Caki2 (cell line): ENCODE measurements around the gene KAT6B. TPM values are rescaled to one million over a fixed set of nuclear protein-coding genes. Genes with fewer than 3 reads are reported as not detected.
"Not testable (repeated sequence)": the region's sequence is repeated elsewhere in the genome, so short reads cannot be mapped to it uniquely, and the experiment has no call there.

Experiments
- DNase-seq: peaks from one replicate; pipeline ENCODE4 v3.0.0-alpha.2; 2015; ENCODE audit warnings: low read depth
- in situ Hi-C: cut with HindIII; loops from 2 replicates; pipeline ENCODE4 v1.10.0; 2016; ENCODE audit warnings: low sequenced_read_pairs, low pct_unique_long_range_greater_than_20kb, mixed read lengths
- total RNA-seq: library from RNA; depleted of rRNA; stranded (reverse); fragments of >200 nt; shearing (Covaris generic); gene quantifications from 2 replicates; pipeline ENCODE4 v1.2.3, GENCODE V29; 2014; ENCODE audit warnings: low replicate concordance

Gene KAT6B
- total RNA-seq, 1 experiment from 2014 or later, result 7.9 TPM

DNA sequence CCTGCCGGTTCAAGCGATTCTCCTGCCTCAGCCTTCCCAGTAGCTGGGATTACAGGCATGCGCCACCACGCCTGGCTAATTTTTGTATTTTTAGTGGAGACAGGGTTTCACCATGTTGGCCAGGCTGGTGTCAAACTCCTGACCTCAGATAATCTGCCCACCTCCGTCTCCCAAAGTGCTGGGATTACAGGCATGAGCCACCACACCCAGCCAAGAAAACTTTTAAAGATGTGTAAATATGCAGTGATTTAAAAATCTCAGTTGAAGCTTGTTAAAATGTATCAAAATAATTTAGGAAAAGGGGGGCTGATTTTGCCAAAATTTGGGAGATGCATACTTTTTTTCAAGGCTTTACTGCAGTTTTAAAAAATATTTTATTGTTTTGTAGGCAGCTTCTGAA lies 50.7 kb downstream of the KAT6B start:
- in situ Hi-C loops, DNase-seq: not testable (repeated sequence)

DNA sequence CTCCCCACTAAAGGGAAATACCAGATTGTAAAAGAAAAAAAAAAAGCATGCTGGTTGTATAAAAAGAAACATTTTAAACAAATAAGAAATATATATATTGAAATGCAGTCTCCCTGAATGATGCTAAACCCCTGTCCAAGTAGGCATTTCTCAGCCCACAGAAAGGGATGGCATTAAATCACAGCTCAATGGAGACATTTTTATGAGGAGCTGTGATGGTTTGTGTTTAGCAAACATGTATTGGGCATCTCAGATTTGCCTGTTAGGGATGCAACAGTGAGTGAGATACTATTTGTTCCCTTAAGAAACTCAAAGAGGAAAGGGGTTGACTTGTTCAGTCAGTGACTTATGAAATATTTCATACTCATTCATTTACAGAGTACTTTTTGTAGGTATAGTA lies 51.5 kb downstream of the KAT6B start:
- no peak for DNase-seq
- in situ Hi-C loops, result no loop called here

DNA sequence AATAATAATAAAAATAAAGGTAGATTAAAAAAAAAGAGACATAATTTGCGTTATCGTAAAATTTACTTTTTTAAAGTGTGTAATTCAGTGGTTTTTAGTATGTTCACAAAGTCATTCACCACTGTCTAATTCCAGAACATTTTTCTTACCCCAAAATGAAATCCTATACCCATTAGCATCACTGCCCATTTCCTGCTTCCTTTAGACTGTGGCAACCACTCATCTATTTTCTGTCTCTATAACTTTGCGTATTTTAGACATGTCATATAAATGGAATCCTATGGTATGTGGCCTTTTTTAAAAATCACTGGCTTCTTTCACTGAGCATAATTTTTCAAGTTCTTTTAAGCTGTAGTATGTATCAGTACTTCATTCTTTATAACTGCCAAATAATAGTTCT lies 53.6 kb downstream of the KAT6B start:
- in situ Hi-C loops, result no loop called here
- DNase-seq, result no peak

DNA sequence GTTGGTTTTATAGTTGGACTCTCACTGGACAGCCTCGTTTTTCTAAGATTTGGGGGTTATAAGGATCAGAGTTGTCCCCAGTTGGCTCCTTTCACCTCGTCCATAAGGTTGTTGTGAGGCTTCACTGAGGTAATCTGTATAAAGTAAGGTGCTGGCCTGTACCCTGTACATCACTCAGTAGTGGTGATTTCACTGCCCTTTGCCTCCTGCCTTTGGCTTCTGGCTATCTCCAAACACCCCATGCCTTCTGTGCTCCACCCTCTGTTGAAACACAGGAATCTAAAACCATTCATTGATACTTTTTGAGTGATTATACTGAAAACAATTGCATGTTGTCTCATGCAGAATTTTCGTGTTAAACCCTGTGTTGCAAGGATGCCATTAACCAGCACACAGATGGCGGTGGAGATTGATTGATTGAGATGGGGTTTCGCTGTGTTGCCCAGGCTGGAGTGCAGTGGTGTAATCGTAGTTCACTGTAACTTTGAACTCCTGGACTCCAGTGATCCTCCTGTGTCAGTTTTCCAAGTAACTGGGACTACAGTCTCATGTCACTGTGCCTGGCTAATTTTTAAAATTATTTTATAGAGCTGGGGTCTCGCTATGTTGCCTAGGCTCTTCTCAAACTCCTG lies 55.0 kb downstream of the KAT6B start:
- in situ Hi-C loops, result no loop called here
- no peak for DNase-seq

DNA sequence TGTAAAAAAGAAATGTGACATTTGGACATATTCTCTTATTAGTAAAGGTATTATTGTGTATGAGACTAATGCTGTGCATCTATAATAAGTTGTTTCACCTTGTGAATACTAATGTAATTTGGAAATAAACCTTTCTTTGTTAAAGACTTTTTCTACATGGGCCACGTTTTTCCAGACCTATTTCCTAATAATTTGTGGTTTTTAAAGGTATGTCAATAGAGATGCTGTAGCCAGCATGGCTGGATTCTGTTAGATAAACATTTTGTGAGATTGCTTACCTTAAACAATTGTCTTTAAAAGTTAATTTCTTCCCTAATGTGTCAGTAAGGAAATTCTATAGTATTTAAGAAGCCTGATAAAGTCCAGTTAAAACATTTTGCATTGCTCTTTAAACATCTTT lies 56.0 kb downstream of the KAT6B start:
- DNase-seq, result no peak
- in situ Hi-C loops, result no loop called here

DNA sequence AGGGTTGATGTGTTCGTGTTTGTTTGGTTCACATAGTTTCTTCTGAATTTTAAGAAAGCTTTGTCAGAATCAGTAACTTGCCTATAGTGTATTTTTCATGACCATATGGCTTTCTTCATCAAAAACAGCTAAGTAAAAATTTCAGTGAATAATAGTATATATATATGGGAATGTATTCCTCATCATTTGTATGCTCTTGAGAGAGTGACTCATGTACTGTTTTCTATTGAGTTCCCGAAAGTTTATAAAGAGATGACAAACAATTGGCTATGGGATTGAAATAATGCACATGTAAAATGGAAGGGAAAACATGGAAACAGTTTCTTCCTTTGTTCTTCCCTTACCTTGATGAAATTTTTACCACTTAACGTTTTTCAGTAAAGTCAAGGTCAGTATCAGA lies 56.4 kb downstream of the KAT6B start:
- in situ Hi-C loops, result no loop called here
- DNase-seq, result no peak

DNA sequence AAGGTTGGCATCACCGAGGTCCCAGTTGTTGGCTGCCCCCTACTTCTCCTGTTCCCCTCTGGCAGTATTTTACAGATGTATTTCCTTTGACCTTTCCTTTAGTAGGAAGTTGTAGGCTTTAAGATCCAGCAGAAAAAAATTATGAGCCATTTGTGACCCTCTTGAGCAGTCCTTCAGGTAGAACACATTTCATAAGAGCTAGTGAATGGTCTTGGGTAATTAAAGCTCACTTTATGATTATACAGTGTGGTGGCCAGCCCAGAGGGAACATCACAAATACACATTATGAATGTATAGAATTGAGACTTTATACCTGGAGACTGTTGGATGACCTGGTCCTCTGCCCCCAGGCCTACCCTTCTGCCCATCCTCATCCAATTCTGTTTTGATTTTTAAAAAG lies 57.0 kb downstream of the KAT6B start:
- in situ Hi-C loops, result no loop called here
- no peak for DNase-seq

DNA sequence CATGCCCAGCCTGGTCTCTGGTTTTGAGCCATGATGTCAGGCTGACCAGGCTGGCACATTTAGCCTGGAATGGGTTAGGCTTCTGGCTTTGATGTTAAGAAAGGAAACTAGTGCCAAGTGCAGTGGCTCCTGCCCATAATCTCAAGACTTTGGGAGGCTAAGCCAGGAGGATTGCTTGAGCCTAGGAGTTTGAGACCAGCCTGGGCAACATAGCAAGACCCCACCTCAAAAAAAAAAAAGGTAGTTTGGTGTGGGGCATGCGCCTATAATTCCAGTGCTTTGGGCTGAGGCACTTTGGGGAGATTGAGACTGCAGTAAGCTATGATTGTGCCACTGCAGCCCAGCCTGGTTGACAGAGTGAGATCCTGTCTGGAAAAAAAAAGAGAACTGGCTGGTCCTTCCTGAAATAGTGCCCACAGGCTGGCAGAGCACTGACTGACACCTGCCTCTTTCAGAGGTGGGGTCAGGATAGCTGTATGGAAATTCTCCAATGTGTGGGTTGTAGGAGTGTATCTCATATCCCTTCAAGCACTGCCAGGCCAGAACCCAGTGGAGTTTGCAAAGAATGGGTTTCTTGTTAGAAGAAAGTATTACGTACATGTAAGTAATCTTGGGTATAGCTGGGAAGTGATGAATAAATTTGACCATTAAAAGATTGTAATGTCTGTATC lies 61.3 kb downstream of the KAT6B start:
- DNase-seq, result no peak
- in situ Hi-C loops, result no loop called here

DNA sequence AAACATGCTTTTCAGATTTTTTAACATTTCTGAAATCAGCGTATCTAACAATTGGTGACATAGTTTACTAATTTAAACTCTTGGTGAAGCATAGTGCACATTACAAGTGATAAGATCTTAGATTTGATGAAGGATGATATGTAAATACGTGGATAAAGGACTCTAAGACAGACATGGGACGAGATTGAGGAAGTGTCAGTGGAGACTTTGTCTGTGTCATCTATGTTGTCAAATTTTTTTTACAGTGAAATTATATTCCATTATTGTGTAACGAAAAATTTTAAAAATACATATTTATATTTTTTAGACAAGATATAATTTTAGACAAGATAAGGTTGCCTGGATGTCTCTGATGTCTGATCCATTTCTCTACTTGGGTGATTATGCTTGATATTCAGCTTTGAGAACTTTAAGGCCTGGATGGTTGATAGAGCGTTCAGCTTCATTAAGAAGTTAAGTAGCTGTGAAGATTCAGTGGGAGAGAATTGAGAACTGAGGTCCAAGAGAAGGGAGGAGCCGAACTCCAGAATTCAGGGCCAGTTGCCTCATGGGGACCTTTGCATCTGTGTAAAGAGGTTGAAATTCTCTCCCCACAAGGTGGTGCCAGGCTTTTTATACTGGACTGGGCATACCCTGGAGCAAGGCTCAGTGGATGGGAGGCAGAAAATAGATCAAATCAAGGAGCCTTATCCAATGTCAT lies 62.7 kb downstream of the KAT6B start:
- DNase-seq, result peak; percentile 85
- in situ Hi-C loops, result no loop called here

DNA sequence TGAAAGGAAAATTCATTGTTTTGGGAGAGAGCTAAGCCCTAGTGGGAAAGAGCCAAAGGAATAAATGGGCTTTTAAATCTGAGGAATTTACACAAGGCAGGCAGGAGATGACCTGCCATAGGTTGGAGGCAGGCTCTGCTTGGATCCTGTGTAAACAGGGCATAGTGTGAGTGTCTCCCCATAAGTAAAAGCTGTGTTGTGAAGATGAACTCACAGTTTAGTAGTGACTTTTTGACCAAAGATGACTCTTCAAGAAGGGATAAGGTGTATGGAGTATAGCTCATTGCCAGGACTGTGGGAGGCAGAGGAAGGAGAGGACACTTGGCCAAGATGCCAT lies 63.2 kb downstream of the KAT6B start:
- no peak for DNase-seq
- in situ Hi-C loops, result no loop called here

DNA sequence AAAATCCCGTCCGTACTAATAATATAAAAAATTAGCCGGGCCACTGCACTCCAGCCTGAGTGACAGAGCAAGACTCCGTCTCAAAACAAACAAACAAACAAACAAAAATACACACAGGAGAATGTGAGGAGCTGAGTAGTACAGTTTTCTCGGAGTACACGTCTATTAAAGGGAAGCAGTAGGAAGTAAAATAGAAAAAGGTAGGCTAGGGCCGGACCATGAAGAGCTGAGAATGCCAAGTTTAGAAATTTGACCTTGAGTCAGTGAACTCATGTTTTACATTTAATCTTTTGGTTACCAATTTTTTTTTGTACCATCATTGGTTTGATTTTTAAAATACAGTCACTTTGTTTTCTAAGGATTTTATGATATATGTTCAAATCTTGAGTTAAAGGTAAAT lies 64.1 kb downstream of the KAT6B start:
- no peak for DNase-seq
- in situ Hi-C loops, result no loop called here

DNA sequence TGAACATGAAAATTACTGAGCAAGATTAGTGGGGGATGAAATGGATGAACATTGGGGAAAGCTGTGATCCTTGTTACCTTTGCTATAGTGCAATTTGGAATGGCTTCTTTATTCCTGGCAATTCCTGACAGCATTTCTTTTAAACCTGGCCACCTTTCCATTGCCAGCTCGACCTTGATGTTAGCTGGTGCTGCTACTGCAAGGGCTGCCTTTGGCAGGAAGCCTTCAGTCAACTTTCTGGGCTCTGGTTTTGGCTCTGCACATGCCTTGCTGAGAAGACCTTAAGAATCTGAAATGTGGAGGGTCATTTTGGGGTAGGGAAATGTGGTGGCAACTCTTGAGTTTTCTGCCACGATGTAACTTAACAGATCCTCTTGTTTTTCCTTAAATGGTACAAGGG lies 64.7 kb downstream of the KAT6B start:
- DNase-seq, result no peak
- in situ Hi-C loops, result no loop called here

DNA sequence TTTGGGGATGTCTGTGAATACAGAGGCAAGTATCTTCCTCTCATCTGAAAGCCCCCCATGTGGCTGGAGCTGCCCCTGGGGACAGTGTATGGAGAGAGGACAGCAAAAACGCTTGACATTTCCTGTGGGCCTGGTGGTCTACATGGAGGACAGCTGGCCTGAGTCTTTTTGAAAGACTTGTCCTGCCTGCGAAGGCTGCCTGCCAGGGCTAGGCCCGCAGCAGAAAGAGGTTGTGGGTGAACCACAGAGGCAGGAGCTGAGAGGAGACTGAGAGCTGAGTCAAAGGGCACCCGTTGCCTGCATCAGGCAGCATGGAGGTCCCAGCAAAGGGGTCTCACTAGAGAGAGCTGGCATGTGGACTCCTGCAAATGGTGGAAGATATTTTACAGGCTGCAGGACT lies 66.4 kb downstream of the KAT6B start:
- no peak for DNase-seq
- in situ Hi-C loops, result no loop called here

DNA sequence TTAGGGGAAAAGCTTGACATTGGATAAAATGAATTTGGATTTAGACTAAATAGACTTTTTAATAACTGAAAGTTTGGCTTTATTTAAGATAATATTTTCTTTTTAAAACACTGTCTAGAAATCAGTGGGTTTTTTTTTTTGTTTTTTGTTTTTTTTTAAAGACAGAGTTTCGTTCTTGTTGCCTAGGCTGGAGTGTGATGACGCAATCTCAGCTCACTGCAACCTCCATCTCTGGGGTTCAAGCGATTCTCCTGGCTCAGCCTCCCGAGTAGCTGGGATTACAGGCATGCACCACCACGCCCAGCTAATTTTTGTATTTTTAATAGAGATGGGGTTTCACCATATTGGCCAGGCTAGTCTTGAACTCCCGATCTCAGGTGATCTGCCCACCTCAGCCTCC lies 66.9 kb downstream of the KAT6B start:
- in situ Hi-C loops, DNase-seq: not testable (repeated sequence)

DNA sequence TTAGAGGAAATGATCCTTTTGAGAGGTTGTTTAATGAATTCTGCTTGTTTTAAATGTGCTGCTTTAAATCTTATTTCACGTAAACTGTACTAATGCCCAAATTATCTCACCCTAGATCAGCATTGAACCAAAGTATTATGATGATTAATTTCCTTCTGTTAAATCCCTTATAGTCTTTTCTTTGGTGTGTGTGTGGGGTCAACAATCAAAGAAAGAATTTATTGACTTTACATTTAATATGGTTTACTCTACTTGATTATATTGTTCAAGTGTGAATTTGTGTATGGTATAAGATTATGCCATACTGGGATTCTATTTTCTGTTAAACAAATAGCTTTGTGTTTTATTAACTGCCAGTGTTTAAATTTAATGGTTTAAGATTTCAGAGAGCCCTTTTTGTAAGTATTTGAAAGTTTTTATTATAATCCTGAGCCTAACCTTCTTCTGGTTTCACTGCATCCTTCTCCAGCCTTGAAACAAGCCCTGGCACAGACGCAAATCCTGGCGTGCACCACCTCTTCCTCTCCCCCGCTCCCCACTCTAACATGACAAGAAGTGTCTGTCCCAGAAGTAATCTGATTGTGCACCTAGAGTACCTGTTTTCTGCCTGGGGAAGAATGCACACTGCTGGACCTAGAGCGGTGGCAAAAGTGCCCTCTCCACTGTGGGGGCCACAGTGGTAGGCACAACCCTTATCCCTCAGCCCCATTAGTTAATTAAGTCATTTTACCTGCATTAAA lies 70.6 kb downstream of the KAT6B start:
- no peak for DNase-seq
- in situ Hi-C loops, result no loop called here

DNA sequence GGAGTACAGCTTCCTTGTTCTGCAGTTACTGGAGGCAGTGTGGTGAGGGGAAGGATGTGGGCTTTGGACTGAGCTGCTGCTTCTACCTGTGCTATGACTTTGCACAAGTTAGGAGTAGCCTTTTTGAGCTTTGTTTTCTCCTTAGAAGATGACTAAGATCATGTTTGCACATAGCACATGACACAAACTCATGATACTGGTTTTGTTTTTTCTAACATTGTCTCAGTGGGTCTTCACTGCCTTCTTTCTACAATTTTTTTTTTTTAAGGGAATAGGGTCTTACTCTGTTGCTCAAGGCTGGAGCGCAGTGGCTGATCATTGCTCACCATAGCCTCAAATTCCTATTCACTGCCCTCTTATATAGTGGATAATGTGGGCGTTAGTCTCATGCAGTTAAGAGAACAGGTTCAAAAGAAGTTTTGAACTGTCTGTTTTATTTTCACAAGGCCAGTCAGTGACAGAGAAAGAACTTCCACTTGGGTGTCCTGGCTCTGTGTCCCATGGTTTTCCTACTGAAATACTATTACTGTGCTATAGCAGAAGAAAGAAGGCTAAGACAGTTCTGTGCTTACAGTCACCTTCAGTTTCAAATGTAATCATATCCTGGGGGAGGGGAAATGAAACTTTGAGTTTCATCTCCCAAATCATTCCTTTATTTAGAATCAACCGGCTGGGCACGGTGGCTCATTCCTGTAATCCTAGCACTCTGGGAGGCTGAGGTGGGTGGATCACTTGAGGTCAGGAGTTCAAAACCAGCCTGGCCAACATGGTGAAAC lies 72.0 kb downstream of the KAT6B start:
- in situ Hi-C loops, result no loop called here
- DNase-seq, result peak; percentile 37

DNA sequence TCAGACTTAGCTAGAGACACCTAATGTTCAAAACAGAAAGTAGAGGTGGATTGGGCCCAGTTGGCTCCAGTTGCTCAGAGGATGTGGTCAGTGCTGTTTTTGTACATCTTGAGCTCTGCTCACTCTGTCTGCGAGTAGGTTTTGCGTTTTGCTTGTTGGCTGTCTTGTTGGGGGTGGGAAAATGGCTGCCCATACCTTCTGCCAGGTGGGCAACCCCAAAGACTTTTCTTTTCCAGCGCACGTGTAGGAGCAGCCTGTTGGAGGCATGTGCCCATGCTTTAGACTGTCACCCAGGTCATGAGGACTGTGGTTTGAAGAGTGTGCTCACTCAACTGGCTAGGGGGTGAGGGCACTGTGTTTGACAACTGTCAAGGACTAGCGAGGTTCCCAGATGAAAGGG lies 73.9 kb downstream of the KAT6B start:
- DNase-seq, result no peak
- in situ Hi-C loops, result no loop called here

DNA sequence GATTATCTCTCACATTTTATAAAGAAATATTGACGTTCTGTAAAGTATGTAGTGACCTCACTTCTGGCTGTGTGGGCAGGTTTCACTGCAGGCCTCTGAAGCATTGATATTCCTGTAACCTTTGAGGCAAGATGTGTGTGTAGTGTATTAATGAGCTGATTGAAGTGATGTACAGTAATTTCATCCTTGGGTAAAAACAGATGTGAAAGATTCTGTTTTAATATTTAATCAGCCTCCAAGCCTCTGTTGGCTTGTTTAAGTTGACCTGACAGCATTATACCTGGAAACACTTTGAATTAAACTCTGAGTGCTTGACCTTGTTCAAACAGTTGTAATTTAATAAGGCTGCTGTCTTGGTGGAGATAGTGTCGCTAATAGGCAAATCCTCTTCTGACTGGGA lies 74.9 kb downstream of the KAT6B start:
- in situ Hi-C loops, result no loop called here
- no peak for DNase-seq
